Transverse colon (tissue), 4 donors: ENCODE measurements around the gene SLIT3. TPM values are rescaled to one million over a fixed set of nuclear protein-coding genes. Genes with fewer than 3 reads are reported as not detected.

ENCODE experiments used
- DNase-seq: peaks from one replicate; pipeline ENCODE4 v3.0.0-alpha.2; 2019
- H3K27ac ChIP-seq, 4 donors: fragments of 200-600 bp; sonication (generic); 2 replicates each; pipeline ENCODE4 v1.5.1; 2016 to 2018; ENCODE audit warnings: inconsistent platforms in 4 of 4
- H3K27me3 ChIP-seq: fragments of 200-600 bp; sonication (generic); 2 replicates; pipeline ENCODE4 v1.5.1; 2017; ENCODE audit warnings: inconsistent platforms
- H3K36me3 ChIP-seq, 4 donors: fragments of 200-600 bp; sonication (generic); 2 replicates each; pipeline ENCODE4 v1.5.1; 2017 to 2019; ENCODE audit warnings: inconsistent platforms in 4 of 4
- H3K4me1 ChIP-seq, 4 donors: fragments of 200-600 bp; sonication (generic); 2 replicates each; pipeline ENCODE4 v1.5.1; 2017 to 2020; ENCODE audit warnings: inconsistent platforms in 4 of 4
- H3K4me3 ChIP-seq, 4 donors: fragments of 200-600 bp; sonication (generic); 1 replicate in 1 of 4; 2 replicates in 3 of 4; pipeline versions ENCODE4 v1.5.1 to v1.6.1; 2017 to 2019; ENCODE audit warnings: inconsistent platforms in 4 of 4
- H3K9me3 ChIP-seq, 2 donors: fragments of 200-600 bp; sonication (generic); 2 replicates each; pipeline ENCODE4 v1.5.1; 2017 to 2019; ENCODE audit warnings: inconsistent platforms in 2 of 2
- EP300 ChIP-seq: sonication (generic); formaldehyde crosslinking; IDR thresholded peaks from one replicate; pipeline ENCODE4 v1.6.1; 2017; ENCODE audit warnings: antibody characterized with exemption, low read depth
- POLR2A ChIP-seq: fragments of 450-650 bp; IDR thresholded peaks from one replicate; pipeline ENCODE4 v1.6.1; 2016; ENCODE audit warnings: antibody characterized with exemption, mild to moderate bottlenecking, moderate library complexity
- POLR2AphosphoS5 ChIP-seq, 3 donors: sonication (generic); formaldehyde crosslinking; IDR thresholded peaks; one replicate each; pipeline ENCODE4 v1.6.1; 2016; ENCODE audit warnings: antibody characterized with exemption in 3 of 3
- whole genome bisulfite sequencing, 2 donors: methylation state at CpG; one replicate each; pipeline ENCODE4 v1.1.5; 2018; ENCODE audit warnings: low coverage in 1 of 2; 5-methylcytosine and 5-hydroxymethylcytosine counted together
- in situ Hi-C, 4 donors: fragments of 200-750 bp; cut with MboI; loops; one replicate each; pipeline versions ENCODE4 v1.15.0 to v1.15.1; 2017; ENCODE audit warnings: low sequenced_read_pairs in 3 of 4, low pct_ligation_motif_present in 1 of 4, low pct_unique_long_range_greater_than_20kb in 1 of 4
- intact Hi-C: fragments of 100-400 bp; cut with DNase I; formaldehyde crosslinking; loops from one replicate; pipeline ENCODE4 v1.15.1; 2023; ENCODE audit warnings: low total_unique reads
- total RNA-seq, 4 donors: library from RNA; depleted of rRNA; stranded (reverse); fragments of >200 nt; gene quantifications; one replicate each; pipeline ENCODE4 v1.1.0, GENCODE V29; 2016
- TF ChIP-seq, protein P1 (sequence below), 5 experiments: fragments of 200-600 bp in 3 of 5; fragments of 450-650 bp in 2 of 5; sonication (generic) in 3 of 5; IDR thresholded peaks; 1 replicate in 2 of 5; 2 replicates in 3 of 5; pipeline ENCODE4 v1.5.1; 2016 to 2017; ENCODE audit warnings: antibody characterized with exemption in 5 of 5, inconsistent platforms in 3 of 5, mild to moderate bottlenecking in 2 of 5, moderate library complexity in 1 of 5

The SLIT3 gene
- total RNA-seq, 4 donors from 2014 or later = 6.7 to 60.5 (median 9.6) TPM

- DNase-seq = no peak
- intact Hi-C loops (no loop called here), in situ Hi-C loops (no loop called here)
- Histone ChIP-seq H3K4me3 (no peak overlapping the region), H3K27ac (peak overlapping the region in 2 of 4 donors; percentile 25 to 32), H3K36me3 (no peaks in the 10 kb centered on the region), H3K27me3 (no peaks in the 10 kb centered on the region), H3K4me1 (peaks cover 0 to 9% (median 0%) of the 10 kb centered on the region in 4 donors), H3K9me3 (no peaks in the 10 kb centered on the region)
- 57 to 79% methylated on average over 2 to 4 of the region's 4 CpGs for WGBS, 2 donors
- TF ChIP-seq POLR2AphosphoS5 (IDR thresholded peaks at IDR 0.05) = no peak
- TF ChIP-seq EP300 = no peak
- no peak for TF ChIP-seq POLR2A
- TF ChIP-seq, protein P1, sequence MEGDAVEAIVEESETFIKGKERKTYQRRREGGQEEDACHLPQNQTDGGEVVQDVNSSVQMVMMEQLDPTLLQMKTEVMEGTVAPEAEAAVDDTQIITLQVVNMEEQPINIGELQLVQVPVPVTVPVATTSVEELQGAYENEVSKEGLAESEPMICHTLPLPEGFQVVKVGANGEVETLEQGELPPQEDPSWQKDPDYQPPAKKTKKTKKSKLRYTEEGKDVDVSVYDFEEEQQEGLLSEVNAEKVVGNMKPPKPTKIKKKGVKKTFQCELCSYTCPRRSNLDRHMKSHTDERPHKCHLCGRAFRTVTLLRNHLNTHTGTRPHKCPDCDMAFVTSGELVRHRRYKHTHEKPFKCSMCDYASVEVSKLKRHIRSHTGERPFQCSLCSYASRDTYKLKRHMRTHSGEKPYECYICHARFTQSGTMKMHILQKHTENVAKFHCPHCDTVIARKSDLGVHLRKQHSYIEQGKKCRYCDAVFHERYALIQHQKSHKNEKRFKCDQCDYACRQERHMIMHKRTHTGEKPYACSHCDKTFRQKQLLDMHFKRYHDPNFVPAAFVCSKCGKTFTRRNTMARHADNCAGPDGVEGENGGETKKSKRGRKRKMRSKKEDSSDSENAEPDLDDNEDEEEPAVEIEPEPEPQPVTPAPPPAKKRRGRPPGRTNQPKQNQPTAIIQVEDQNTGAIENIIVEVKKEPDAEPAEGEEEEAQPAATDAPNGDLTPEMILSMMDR (IDR thresholded peaks at IDR 0.05) = no peak
Measured at GRCh38 chr5:169004551-169004950, 296.4 kb downstream of the SLIT3 start.

- WGBS, 2 donors = 63 to 64% methylated on average over 4 to 11 of the region's 11 CpGs
- no peaks in the 10 kb centered on the region for H3K36me3 ChIP-seq
- H3K9me3 ChIP-seq = no peaks in the 10 kb centered on the region
- no peaks in the 10 kb centered on the region for H3K27me3 ChIP-seq
- in situ Hi-C loops (no loop called here), intact Hi-C loops (no loop called here)
- no peak overlapping the region for H3K4me3 ChIP-seq
- H3K27ac ChIP-seq = peak overlapping the region in 2 of 4 donors; percentile 25 to 32
- H3K4me1 ChIP-seq = peaks cover 0 to 9% (median 0%) of the 10 kb centered on the region in 4 donors
- DNase-seq = no peak
- TF ChIP-seq, protein P1 (IDR thresholded peaks at IDR 0.05) = peak in 2 of 5 experiments; percentile 13 to 22
- TF ChIP-seq EP300 = no peak
Measured at GRCh38 chr5:169003721-169004541, 297.0 kb downstream of the SLIT3 start.

DNA sequence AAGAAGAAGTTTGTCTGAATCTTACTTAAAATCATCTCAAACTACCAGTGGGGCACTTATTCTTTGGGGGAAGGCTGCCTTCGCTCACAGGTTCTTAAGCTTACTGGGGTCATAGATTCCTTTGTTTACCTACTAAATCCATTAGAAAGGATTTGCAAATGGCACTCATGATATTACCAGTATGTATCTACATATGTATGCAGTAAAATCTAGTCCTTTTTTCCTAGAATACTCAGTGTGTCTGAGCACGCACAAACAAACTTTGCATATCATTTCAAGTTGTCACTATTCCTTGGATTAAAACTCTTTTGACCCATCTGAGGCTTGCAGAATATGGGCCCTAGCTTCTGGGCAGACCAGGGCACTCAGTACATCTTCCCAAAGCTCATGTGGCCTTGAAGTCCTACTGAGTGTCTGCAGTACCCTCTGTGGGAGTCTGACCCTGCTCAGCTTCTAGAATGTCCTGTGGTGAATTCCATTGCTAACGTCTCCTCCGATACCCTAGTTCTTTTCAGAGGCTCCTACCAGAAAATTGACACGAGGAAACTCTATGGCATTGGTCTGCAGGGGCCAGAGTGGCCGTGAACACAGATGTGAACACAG lies 297.9 kb downstream of the SLIT3 start:
- no peak for DNase-seq
- no peak for TF ChIP-seq POLR2AphosphoS5 (IDR thresholded peaks at IDR 0.05)
- no peak for TF ChIP-seq POLR2A
- no peak for TF ChIP-seq EP300
- TF ChIP-seq, protein P1 (IDR thresholded peaks at IDR 0.05) = no peak
- Histone ChIP-seq H3K4me1 (peaks cover 0 to 9% (median 0%) of the 10 kb centered on the region in 4 donors), H3K9me3 (no peaks in the 10 kb centered on the region), H3K4me3 (no peak overlapping the region), H3K27me3 (no peaks in the 10 kb centered on the region), H3K36me3 (no peaks in the 10 kb centered on the region), H3K27ac (no peak overlapping the region)
- intact Hi-C loops (no loop called here), in situ Hi-C loops (no loop called here)
- WGBS, 2 donors = 86 to 100% methylated on average over 4 to 6 of the region's 6 CpGs

DNA sequence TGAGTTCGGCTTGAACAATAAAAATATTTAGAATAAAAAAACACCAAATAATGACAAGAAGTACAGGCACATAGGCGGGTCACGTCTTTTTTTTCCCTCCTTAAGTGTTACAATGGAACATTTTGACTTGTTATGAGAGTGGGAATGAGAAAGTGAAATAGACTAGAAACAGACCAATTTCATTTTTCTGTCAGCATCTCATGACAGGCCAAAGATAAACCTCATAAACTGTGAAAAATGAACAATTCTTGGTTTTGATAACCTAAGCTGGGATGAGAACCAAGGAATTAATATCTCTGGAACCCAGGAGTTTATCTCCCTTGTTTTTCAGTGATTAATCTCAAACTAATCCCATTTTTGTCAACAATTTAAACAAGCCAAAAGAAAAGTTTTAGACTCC lies 299.5 kb downstream of the SLIT3 start:
- no peak for DNase-seq
- Histone ChIP-seq H3K4me1 (peaks cover 0 to 9% (median 0%) of the 10 kb centered on the region in 4 donors), H3K9me3 (no peaks in the 10 kb centered on the region), H3K36me3 (no peaks in the 10 kb centered on the region), H3K27ac (no peak overlapping the region), H3K4me3 (no peak overlapping the region), H3K27me3 (no peaks in the 10 kb centered on the region)
- WGBS, 2 donors = 61 to 70% methylated on average over 3 of the region's 3 CpGs
- intact Hi-C loops (no loop called here), in situ Hi-C loops (no loop called here)
- TF ChIP-seq POLR2A (no peak), POLR2AphosphoS5 (IDR thresholded peaks at IDR 0.05) (no peak), EP300 (no peak)
- TF ChIP-seq, protein P1 (IDR thresholded peaks at IDR 0.05) = no peak
